HepG2 (cell line): Measurements from ENCODE around the gene PALMD. TPM values are rescaled to one million over a fixed set of nuclear protein-coding genes. Genes with fewer than 3 reads are reported as not detected.

Experiments
- ATAC-seq: fragments of 200-7000 bp; cut with Tn5 transposase; 3 replicates; pipeline ENCODE4 v1.9.1; 2020; ENCODE audit warnings: mild to moderate bottlenecking, moderate library complexity
- BruUV-seq: library from RNA; stranded (reverse); fragments of 400-500 nt; replicated peaks from 2 replicates; lab custom pipeline; 2021; lab: Mats Ljungman, UMichigan
- CTCF ChIA-PET: fragments of 300-600 bp; formaldehyde crosslinking; extraction: SDS; loops from one replicate; lab custom pipeline; 2021; ENCODE audit warnings: low total read pairs, inconsistent platforms, low intra/inter-chr PET ratio; lab: Yijun Ruan, JAX
- POLR2A ChIA-PET: fragments of 350-600 bp; sonication (Branson Sonifier 250); formaldehyde crosslinking; loops from one replicate; lab custom pipeline; 2020; ENCODE audit warnings: antibody characterized with exemption, inconsistent platforms; lab: Yijun Ruan, JAX
- DNase-seq: peaks from one replicate; pipeline ENCODE4 v3.0.0-alpha.2; 2015; ENCODE audit warnings: low spot score
- FAIRE-seq: peaks from 3 replicates; lab custom pipeline; 2011; peaks lifted over from hg19 to GRCh38; lab: Jason Lieb, UNC
- H2AFZ ChIP-seq: one replicate; pipeline ENCODE4 v1.6.1; 2011; ENCODE audit warnings: low read length, inconsistent platforms
- H3K27ac ChIP-seq: fragments of 300-600 bp; 3 replicates; pipeline ENCODE4 v1.8.0; 2011; ENCODE audit warnings: mixed run types, mild to moderate bottlenecking, mixed read lengths, low read length, inconsistent platforms; ENCODE audit not compliant: insufficient read depth; ENCODE audit errors: extremely low read length
- H3K27me3 ChIP-seq, 2 experiments: fragments of 200-600 bp in 1 of 2; 2 replicates in 1 of 2; 3 replicates in 1 of 2; pipeline versions ENCODE4 v1.6.0 to v1.8.0; 2011; ENCODE audit warnings: low read length in 2 of 2, mild to moderate bottlenecking in 2 of 2, moderate library complexity in 2 of 2, inconsistent platforms in 1 of 2; ENCODE audit not compliant: insufficient read depth in 2 of 2, control insufficient read depth in 1 of 2
- H3K36me3 ChIP-seq, 2 experiments: fragments of 200-600 bp in 1 of 2; replicated peaks in 1 of 2; 2 replicates in 1 of 2; 3 replicates in 1 of 2; pipeline versions ENCODE4 v1.5.1 to v1.8.0; 2011; ENCODE audit warnings: low read length in 2 of 2, inconsistent platforms in 1 of 2; ENCODE audit not compliant: insufficient read depth in 2 of 2, control insufficient read depth in 1 of 2
- H3K4me1 ChIP-seq: 2 replicates; pipeline ENCODE4 v1.5.1; 2012; ENCODE audit warnings: low read length, inconsistent platforms; ENCODE audit not compliant: insufficient read depth
- H3K4me2 ChIP-seq: 2 replicates; pipeline ENCODE4 v1.6.0; 2011; ENCODE audit warnings: low read depth, low read length, inconsistent platforms
- H3K4me3 ChIP-seq, 3 experiments: fragments of 200-600 bp in 1 of 3; sonication (generic), shearing (Covaris generic) in 1 of 3; replicated peaks in 1 of 3; 2 replicates each; pipeline ENCODE4 v1.5.1; 2011 to 2016; ENCODE audit warnings: low read length in 3 of 3, inconsistent platforms in 2 of 3, low read depth in 2 of 3, mild to moderate bottlenecking in 2 of 3, control low read depth in 1 of 3, mixed read lengths in 1 of 3; ENCODE audit not compliant: insufficient read depth in 1 of 3
- H3K79me2 ChIP-seq: one replicate; pipeline ENCODE4 v1.6.1; 2011; ENCODE audit warnings: low read length, inconsistent platforms; ENCODE audit not compliant: insufficient read depth
- H3K9ac ChIP-seq: 2 replicates; pipeline ENCODE4 v1.6.0; 2011; ENCODE audit warnings: mild to moderate bottlenecking, low read depth, low read length, inconsistent platforms; ENCODE audit not compliant: insufficient read depth
- H3K9me3 ChIP-seq: 2 replicates; pipeline ENCODE4 v1.5.1; 2012; ENCODE audit warnings: mild to moderate bottlenecking, low read length
- H4K20me1 ChIP-seq: 2 replicates; pipeline ENCODE4 v1.6.0; 2011; ENCODE audit warnings: inconsistent platforms, mild to moderate bottlenecking, low read length, moderate library complexity; ENCODE audit not compliant: insufficient read depth
- ISX ChIP-seq: sonication (generic); formaldehyde crosslinking; conservative IDR thresholded peaks from 2 replicates; pipeline ENCODE4 v1.5.0; 2020; ENCODE audit warnings: missing genetic modification reagents
- MATR3 ChIP-seq: sonication (generic); formaldehyde crosslinking; IDR thresholded peaks from 2 replicates; pipeline ENCODE4 v1.4.0; 2020; ENCODE audit warnings: missing genetic modification reagents
- POLR2G ChIP-seq: fragments of 200-400 bp; formaldehyde crosslinking; IDR thresholded peaks from 2 replicates; pipeline ENCODE4 v1.6.1; 2018; ENCODE audit warnings: mild to moderate bottlenecking, low read depth, low read length, moderate library complexity
- TP53 ChIP-seq: sonication (generic); formaldehyde crosslinking; conservative IDR thresholded peaks from 2 replicates; pipeline ENCODE4 v1.4.0; 2020; ENCODE audit warnings: missing genetic modification reagents
- ZFY ChIP-seq: sonication (generic); formaldehyde crosslinking; IDR thresholded peaks from 2 replicates; pipeline ENCODE4 v1.4.0; 2020; ENCODE audit warnings: missing genetic modification reagents
- ZNF329 ChIP-seq: sonication (generic); formaldehyde crosslinking; IDR thresholded peaks from 2 replicates; pipeline ENCODE4 v1.9.0; 2021; ENCODE audit warnings: low read depth, mild to moderate bottlenecking, missing genetic modification reagents
- ZNF670 ChIP-seq: sonication (generic); formaldehyde crosslinking; IDR thresholded peaks from 2 replicates; pipeline ENCODE4 v1.8.0; 2022; ENCODE audit warnings: mild to moderate bottlenecking, missing genetic modification reagents, borderline replicate concordance
- WGBS: methylation state at CpG from one replicate; pipeline ENCODE4 v1.1.6; 2017; ENCODE audit warnings: low lambda C conversion rate; 5-methylcytosine and 5-hydroxymethylcytosine counted together
- in situ Hi-C: cut with HindIII; loops from 2 replicates; pipeline ENCODE4 v1.10.0; 2017; ENCODE audit warnings: low pct_unique_long_range_greater_than_20kb; ENCODE audit not compliant: extremely low pct_ligation_motif_present
- intact Hi-C: fragments of 100-400 bp; cut with micrococcal nuclease; formaldehyde crosslinking; loops from one replicate; pipeline ENCODE4 v1.10.0; 2022; ENCODE audit not compliant: unreplicated experiment
- polyA plus RNA-seq, 8 experiments: library from polyadenylated mRNA; depleted of rRNA in 3 of 8; stranded (reverse) in 7 of 8; unstranded in 1 of 8; fragments of >200 nt; fragmentation: Illumina TruSeq in 4 of 8; extraction: Trizol in 4 of 8; gene quantifications; 2 replicates each; pipeline versions ENCODE4 v1.2.1 to v1.2.3, GENCODE V29; 2011 to 2016; ENCODE audit warnings: low read depth in 4 of 8, missing spikeins in 1 of 8, mixed read lengths in 1 of 8; ENCODE audit not compliant: insufficient read depth in 1 of 8
- total RNA-seq, 5 experiments: library from RNA; depleted of rRNA; stranded (reverse); fragments of >200 nt; fragmentation: Illumina TruSeq; extraction: Trizol; gene quantifications; 2 replicates each; pipeline ENCODE4 v1.2.3, GENCODE V29; 2016; ENCODE audit warnings: low read depth in 1 of 5
- TF ChIP-seq, protein P1 (sequence below): IDR thresholded peaks from 2 replicates; pipeline ENCODE4 v1.6.1; 2016; ENCODE audit warnings: low read depth, missing genetic modification reagents, missing compliant biosample characterization
- TF ChIP-seq, protein P2 (sequence below): sonication (generic); IDR thresholded peaks from 2 replicates; pipeline ENCODE4 v1.6.1; 2016; ENCODE audit warnings: low read depth, borderline replicate concordance
- TF ChIP-seq, protein P3 (sequence below): sonication (generic); formaldehyde crosslinking; IDR thresholded peaks from 2 replicates; pipeline ENCODE4 v1.4.0; 2020; ENCODE audit warnings: missing genetic modification reagents

PALMD gene
- total and polyA plus RNA-seq, 2 of the 13 experiments (the other 11 are each of a cell fraction or from before 2014, with no cell fraction given) = 5.5 to 31.1 TPM

DNA sequence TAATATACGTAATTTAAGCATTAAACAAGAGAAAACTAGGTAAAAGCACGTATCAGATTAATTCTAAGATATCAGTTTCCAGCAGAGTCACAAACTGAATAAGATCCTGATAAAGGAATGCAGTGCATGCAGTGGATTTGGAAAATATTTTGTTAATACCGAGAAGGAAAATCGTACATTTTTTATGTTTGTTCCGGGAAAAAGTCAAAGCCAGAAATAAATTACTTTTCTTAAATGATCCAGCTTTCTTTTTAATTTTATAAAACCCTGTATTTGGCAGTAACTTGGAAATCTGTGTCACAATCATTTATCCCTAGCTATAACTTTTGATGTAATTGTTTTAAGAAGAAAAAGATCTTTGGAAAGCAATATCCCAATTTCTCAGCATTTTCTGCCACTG is 955 bp downstream of the PALMD start:
- Histone ChIP-seq H3K9ac (peak overlapping the region; percentile 76), H4K20me1 (no peaks in the 10 kb centered on the region; the same call in 1 of the 2 replicates), H3K4me3 (peak overlapping the region; percentile 74 to 86 (median 80); a peak in 5 of 6 replicates), H3K27me3 (no peaks in the 10 kb centered on the region; a peak in 1 of 5 replicates), H3K4me2 (peak overlapping the region; percentile 85), H3K9me3 (no peaks in the 10 kb centered on the region), H3K27ac (peak overlapping the region; percentile 87), H3K79me2 (peaks cover 29% of the 10 kb centered on the region), H2AFZ (peak overlapping the region; percentile 94), H3K36me3 (no peaks in the 10 kb centered on the region; a peak in 2 of 5 replicates), H3K4me1 (peaks cover 58% of the 10 kb centered on the region)
- POLR2A ChIA-PET = interaction anchor here (3.0 to 4.2 kb wide), 5 partner anchors 12 to 81 kb away, joined by 11 to 32 read pairs (median 19); no protein-coding TSS in a partner anchor
- in situ Hi-C loops (no loop called here), intact Hi-C loops (loop anchor here (1.0 to 5.0 kb wide), 4 partner anchors 45 to 166 kb away; no protein-coding TSS in a partner anchor)
- no TSS peak for BruUV-seq
- ATAC-seq (no peak), DNase-seq (no peak), FAIRE-seq (no peak)
- WGBS = 4% methylated on average over 5 of the region's 5 CpGs
- TF ChIP-seq TP53 (CRISPR knock-in tag) = no peak
- CTCF ChIA-PET = no interaction called here

GRCh38 chr1:99647490-99647889 is 1.6 kb downstream of the PALMD start:
- DNase-seq = no peak
- Histone ChIP-seq H3K9ac (peak overlapping the region; percentile 76), H3K4me3 (peak overlapping the region; percentile 74 to 86 (median 80)), H3K27ac (peak overlapping the region; percentile 87), H4K20me1 (no peaks in the 10 kb centered on the region; the same call in 1 of the 2 replicates), H3K4me1 (peaks cover 58% of the 10 kb centered on the region), H3K36me3 (no peaks in the 10 kb centered on the region; a peak in 2 of 5 replicates), H2AFZ (peak overlapping the region; percentile 52), H3K27me3 (no peaks in the 10 kb centered on the region; a peak in 1 of 5 replicates), H3K79me2 (peaks cover 29% of the 10 kb centered on the region), H3K9me3 (no peaks in the 10 kb centered on the region), H3K4me2 (peak overlapping the region; percentile 85)
- WGBS = 10% methylated on average over 4 of the region's 4 CpGs
- FAIRE-seq = peak; percentile 15
- BruUV-seq = TSS peak; percentile 53
- intact Hi-C loops = loop anchor here (2.0 to 5.0 kb wide), 3 partner anchors 45 to 167 kb away; no protein-coding TSS in a partner anchor
- peak; percentile 25; the same call in 2 of the 3 replicates for ATAC-seq
- POLR2A ChIA-PET = interaction anchor here (3.0 to 4.2 kb wide), 5 partner anchors 13 to 81 kb away, joined by 11 to 32 read pairs (median 19); no protein-coding TSS in a partner anchor
- in situ Hi-C loops = no loop called here
- CTCF ChIA-PET = no interaction called here
- TF ChIP-seq ISX (no peak), ZNF670 (CRISPR knock-in tag) (no peak), ZFY (CRISPR knock-in tag) (0 out of 2 replicates have a peak, but pooled peaks have one; percentile 13), POLR2G (no peak), MATR3 (CRISPR knock-in tag) (no peak), ZNF329 (no peak)
- TF ChIP-seq, protein P1, sequence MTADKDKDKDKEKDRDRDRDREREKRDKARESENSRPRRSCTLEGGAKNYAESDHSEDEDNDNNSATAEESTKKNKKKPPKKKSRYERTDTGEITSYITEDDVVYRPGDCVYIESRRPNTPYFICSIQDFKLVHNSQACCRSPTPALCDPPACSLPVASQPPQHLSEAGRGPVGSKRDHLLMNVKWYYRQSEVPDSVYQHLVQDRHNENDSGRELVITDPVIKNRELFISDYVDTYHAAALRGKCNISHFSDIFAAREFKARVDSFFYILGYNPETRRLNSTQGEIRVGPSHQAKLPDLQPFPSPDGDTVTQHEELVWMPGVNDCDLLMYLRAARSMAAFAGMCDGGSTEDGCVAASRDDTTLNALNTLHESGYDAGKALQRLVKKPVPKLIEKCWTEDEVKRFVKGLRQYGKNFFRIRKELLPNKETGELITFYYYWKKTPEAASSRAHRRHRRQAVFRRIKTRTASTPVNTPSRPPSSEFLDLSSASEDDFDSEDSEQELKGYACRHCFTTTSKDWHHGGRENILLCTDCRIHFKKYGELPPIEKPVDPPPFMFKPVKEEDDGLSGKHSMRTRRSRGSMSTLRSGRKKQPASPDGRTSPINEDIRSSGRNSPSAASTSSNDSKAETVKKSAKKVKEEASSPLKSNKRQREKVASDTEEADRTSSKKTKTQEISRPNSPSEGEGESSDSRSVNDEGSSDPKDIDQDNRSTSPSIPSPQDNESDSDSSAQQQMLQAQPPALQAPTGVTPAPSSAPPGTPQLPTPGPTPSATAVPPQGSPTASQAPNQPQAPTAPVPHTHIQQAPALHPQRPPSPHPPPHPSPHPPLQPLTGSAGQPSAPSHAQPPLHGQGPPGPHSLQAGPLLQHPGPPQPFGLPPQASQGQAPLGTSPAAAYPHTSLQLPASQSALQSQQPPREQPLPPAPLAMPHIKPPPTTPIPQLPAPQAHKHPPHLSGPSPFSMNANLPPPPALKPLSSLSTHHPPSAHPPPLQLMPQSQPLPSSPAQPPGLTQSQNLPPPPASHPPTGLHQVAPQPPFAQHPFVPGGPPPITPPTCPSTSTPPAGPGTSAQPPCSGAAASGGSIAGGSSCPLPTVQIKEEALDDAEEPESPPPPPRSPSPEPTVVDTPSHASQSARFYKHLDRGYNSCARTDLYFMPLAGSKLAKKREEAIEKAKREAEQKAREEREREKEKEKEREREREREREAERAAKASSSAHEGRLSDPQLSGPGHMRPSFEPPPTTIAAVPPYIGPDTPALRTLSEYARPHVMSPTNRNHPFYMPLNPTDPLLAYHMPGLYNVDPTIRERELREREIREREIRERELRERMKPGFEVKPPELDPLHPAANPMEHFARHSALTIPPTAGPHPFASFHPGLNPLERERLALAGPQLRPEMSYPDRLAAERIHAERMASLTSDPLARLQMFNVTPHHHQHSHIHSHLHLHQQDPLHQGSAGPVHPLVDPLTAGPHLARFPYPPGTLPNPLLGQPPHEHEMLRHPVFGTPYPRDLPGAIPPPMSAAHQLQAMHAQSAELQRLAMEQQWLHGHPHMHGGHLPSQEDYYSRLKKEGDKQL (CRISPR knock-in tag) = no peak
- TF ChIP-seq, protein P2, sequence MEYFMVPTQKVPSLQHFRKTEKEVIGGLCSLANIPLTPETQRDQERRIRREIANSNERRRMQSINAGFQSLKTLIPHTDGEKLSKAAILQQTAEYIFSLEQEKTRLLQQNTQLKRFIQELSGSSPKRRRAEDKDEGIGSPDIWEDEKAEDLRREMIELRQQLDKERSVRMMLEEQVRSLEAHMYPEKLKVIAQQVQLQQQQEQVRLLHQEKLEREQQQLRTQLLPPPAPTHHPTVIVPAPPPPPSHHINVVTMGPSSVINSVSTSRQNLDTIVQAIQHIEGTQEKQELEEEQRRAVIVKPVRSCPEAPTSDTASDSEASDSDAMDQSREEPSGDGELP = peak; percentile 74
- TF ChIP-seq, protein P3, sequence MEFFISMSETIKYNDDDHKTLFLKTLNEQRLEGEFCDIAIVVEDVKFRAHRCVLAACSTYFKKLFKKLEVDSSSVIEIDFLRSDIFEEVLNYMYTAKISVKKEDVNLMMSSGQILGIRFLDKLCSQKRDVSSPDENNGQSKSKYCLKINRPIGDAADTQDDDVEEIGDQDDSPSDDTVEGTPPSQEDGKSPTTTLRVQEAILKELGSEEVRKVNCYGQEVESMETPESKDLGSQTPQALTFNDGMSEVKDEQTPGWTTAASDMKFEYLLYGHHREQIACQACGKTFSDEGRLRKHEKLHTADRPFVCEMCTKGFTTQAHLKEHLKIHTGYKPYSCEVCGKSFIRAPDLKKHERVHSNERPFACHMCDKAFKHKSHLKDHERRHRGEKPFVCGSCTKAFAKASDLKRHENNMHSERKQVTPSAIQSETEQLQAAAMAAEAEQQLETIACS (CRISPR knock-in tag) = no peak
